K562 (cell line): ENCODE measurements around the gene LRP4. TPM values are rescaled to one million over a fixed set of nuclear protein-coding genes. Genes with fewer than 3 reads are reported as not detected.
A peak's percentile ranks its signal among the peaks of the same experiment; 100 is the strongest.

Source experiments
- ATF3 ChIP-seq, 2 experiments: fragments of 450-650 bp in 1 of 2; sonication (generic) in 1 of 2; formaldehyde crosslinking in 1 of 2; IDR thresholded peaks in 1 of 2; conservative IDR thresholded peaks in 1 of 2; 2 replicates each; pipeline versions ENCODE4 v1.6.1 to v1.8.1; 2016 to 2023; ENCODE audit warnings: mild to moderate bottlenecking in 2 of 2, moderate library complexity in 2 of 2, inconsistent platforms in 1 of 2, missing genetic modification reagents in 1 of 2
- CHD4 ChIP-seq: fragments of 200-600 bp; sonication (generic); IDR thresholded peaks from 3 replicates; pipeline ENCODE4 v1.6.1; 2012; ENCODE audit warnings: low read depth, mild to moderate bottlenecking, mixed read lengths, low read length, inconsistent platforms; ENCODE audit not compliant: insufficient read depth, insufficient replicate concordance, poor library complexity, severe bottlenecking
- DACH1 ChIP-seq: fragments of 450-650 bp; IDR thresholded peaks from 2 replicates; pipeline ENCODE4 v1.6.1; 2018; ENCODE audit not compliant: partially characterized antibody
- GATA2 ChIP-seq: sonication (generic); formaldehyde crosslinking; IDR thresholded peaks from 2 replicates; pipeline ENCODE4 v1.4.0; 2020; ENCODE audit warnings: mild to moderate bottlenecking, missing genetic modification reagents
- HLTF ChIP-seq: fragments of 450-650 bp; IDR thresholded peaks from 2 replicates; pipeline ENCODE4 v1.6.1; 2016
- MBD1 ChIP-seq: fragments of 250-450 bp; sonication (Bioruptor Pico); IDR thresholded peaks from 2 replicates; pipeline ENCODE4 v1.8.0; 2022; ENCODE audit warnings: inconsistent platforms
- NCOA6 ChIP-seq: fragments of 450-650 bp; IDR thresholded peaks from 2 replicates; pipeline ENCODE4 v1.6.1; 2017; ENCODE audit warnings: mild to moderate bottlenecking
- NFE2 ChIP-seq: IDR thresholded peaks from 2 replicates; pipeline ENCODE4 v1.6.1; 2014; ENCODE audit warnings: antibody characterized with exemption, low read depth
- PATZ1 ChIP-seq: fragments of 250-450 bp; sonication (Bioruptor Pico); IDR thresholded peaks from 2 replicates; pipeline ENCODE4 v1.5.0; 2020; ENCODE audit warnings: mild to moderate bottlenecking, borderline replicate concordance
- PKNOX1 ChIP-seq: fragments of 450-650 bp; IDR thresholded peaks from 2 replicates; pipeline ENCODE4 v1.6.1; 2016
- POLR3A ChIP-seq: IDR thresholded peaks from 2 replicates; pipeline ENCODE4 v1.6.1; 2011; ENCODE audit warnings: borderline replicate concordance, mild to moderate bottlenecking, moderate library complexity; ENCODE audit not compliant: insufficient read length, insufficient read depth; ENCODE audit errors: extremely low read depth
- RAD21 ChIP-seq, 2 experiments: fragments of 250-450 bp in 1 of 2; fragments of 450-650 bp in 1 of 2; sonication (Bioruptor Pico) in 1 of 2; formaldehyde crosslinking in 1 of 2; IDR thresholded peaks in 1 of 2; conservative IDR thresholded peaks in 1 of 2; 2 replicates each; pipeline versions ENCODE4 v1.4.0 to v1.8.0; 2020 to 2022; ENCODE audit warnings: mild to moderate bottlenecking in 2 of 2, moderate library complexity in 1 of 2
- RFX1 ChIP-seq: fragments of 450-650 bp; IDR thresholded peaks from 2 replicates; pipeline ENCODE4 v1.6.1; 2016; ENCODE audit warnings: mild to moderate bottlenecking, moderate library complexity
- RFX5 ChIP-seq: IDR thresholded peaks from 2 replicates; pipeline ENCODE4 v1.6.1; 2011; ENCODE audit warnings: low read depth, mild to moderate bottlenecking, improper control_type of control experiment, low read length
- SOX6 ChIP-seq: fragments of 450-650 bp; IDR thresholded peaks from 2 replicates; pipeline ENCODE4 v1.6.1; 2014; ENCODE audit warnings: mild to moderate bottlenecking
- TAF7 ChIP-seq: fragments of 450-650 bp; IDR thresholded peaks from 2 replicates; pipeline ENCODE4 v1.6.1; 2016; ENCODE audit warnings: missing genetic modification characterization, missing compliant biosample characterization
- TBL1XR1 ChIP-seq, 2 experiments: IDR thresholded peaks; 2 replicates each; pipeline ENCODE4 v1.6.1; 2012; ENCODE audit warnings: improper control_type of control experiment in 2 of 2, low read length in 2 of 2, mild to moderate bottlenecking in 1 of 2
- ZFX ChIP-seq: sonication (generic); formaldehyde crosslinking; IDR thresholded peaks from 2 replicates; pipeline ENCODE4 v1.8.0; 2022; ENCODE audit warnings: mild to moderate bottlenecking, missing genetic modification reagents, moderate library complexity
- ZKSCAN8 ChIP-seq: fragments of 200-800 bp; sonication (Bioruptor generic); IDR thresholded peaks from 2 replicates; pipeline ENCODE4 v1.6.1; 2016; ENCODE audit warnings: missing genetic modification characterization, missing compliant biosample characterization
- ZNF23 ChIP-seq: fragments of 250-450 bp; sonication (Bioruptor Pico); IDR thresholded peaks from 2 replicates; pipeline ENCODE4 v1.4.0; 2020; ENCODE audit warnings: mild to moderate bottlenecking
- ZNF3 ChIP-seq: fragments of 250-450 bp; sonication (Bioruptor Pico); IDR thresholded peaks from 2 replicates; pipeline ENCODE4 v1.5.0; 2021; ENCODE audit warnings: mild to moderate bottlenecking, moderate library complexity
- ZNF384 ChIP-seq: IDR thresholded peaks from 2 replicates; pipeline ENCODE4 v1.6.1; 2012; ENCODE audit warnings: low read depth, low read length, improper control_type of control experiment
- polyA plus RNA-seq, 8 experiments: library from polyadenylated mRNA; depleted of rRNA in 4 of 8; stranded (reverse) in 5 of 8; unstranded in 3 of 8; fragments of >200 nt; fragmentation: Nextera tagmentation in 2 of 8; fragmentation: Illumina TruSeq in 1 of 8; extraction: Ambion mirVana in 2 of 8; extraction: Trizol in 1 of 8; gene quantifications; 2 replicates each; pipeline versions ENCODE4 v1.2.1 to v1.2.3, GENCODE V29; 2011 to 2014; ENCODE audit warnings: inconsistent platforms in 1 of 8, missing spikeins in 1 of 8
- total RNA-seq, 7 experiments: library from RNA; depleted of rRNA in 6 of 7; stranded (reverse); fragments of >200 nt in 6 of 7; fragmentation: Illumina TruSeq in 2 of 7; extraction: Trizol in 2 of 7; gene quantifications; 2 replicates each; pipeline versions ENCODE4 v1.2.1 to v1.2.3, GENCODE V29; 2011 to 2021; ENCODE audit warnings: low replicate concordance in 1 of 7

Gene LRP4
- total and polyA plus RNA-seq, 9 of the 15 experiments (the other 6 are each of a cell fraction or from before 2014, with no cell fraction given), result 0.04 to 0.54 (median 0.10) TPM

DNA sequence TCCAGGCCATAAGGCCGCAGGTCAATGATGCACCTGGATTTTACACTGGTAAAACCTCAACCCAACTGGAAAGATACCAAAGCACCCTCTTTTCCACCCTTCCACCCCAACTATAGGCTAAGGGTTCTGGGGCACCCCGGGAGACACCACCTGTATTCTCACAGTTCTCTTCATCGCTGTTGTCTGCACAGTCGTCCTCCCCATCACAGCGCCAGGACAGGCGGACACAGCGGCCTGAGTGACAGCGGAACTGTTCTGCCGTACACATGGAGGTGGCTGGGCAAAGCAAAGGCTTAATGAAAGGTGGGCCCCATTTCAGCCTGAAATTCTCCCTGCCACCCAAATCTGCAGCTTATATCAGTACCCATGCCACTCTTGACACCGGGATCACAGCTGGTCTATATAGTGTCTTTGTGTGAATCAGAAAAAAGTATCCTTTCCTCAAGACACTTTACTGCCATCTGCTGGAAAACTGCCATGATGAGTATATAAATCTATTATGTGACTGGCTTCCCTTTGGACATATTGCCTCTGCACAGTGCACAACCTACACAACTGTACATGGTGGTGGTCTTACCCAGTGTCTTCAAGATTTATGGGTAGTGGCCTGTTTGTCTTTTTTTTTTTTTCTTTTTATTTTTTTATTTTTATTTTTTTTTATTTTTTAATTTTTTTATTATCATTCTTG is 21.5 kb downstream of the LRP4 start (continued):
- no peak for TF ChIP-seq SOX6
- peak; percentile 47 for TF ChIP-seq PKNOX1
- no peak for TF ChIP-seq POLR3A
- TF ChIP-seq TAF7 (tag), result no peak
- TF ChIP-seq ZNF23, result no peak
- TF ChIP-seq MBD1 (CRISPR knock-in tag), result no peak
- no peak for TF ChIP-seq ZFX (CRISPR knock-in tag)
- peak in 1 of 2 experiments; percentile 52; a peak in 3 of 4 replicates for TF ChIP-seq RAD21 (CRISPR knock-in tag; conservative IDR thresholded peaks at IDR 0.05 in 1 of 2, IDR thresholded peaks at IDR 0.05 in 1 of 2)
- TF ChIP-seq NFE2, result no peak
- TF ChIP-seq HLTF, result peak; percentile 79
- no peak for TF ChIP-seq RFX1
- TF ChIP-seq ZNF3 (CRISPR knock-in tag), result no peak
- TF ChIP-seq TBL1XR1 (IDR thresholded peaks at IDR 0.05; ENCODE audit: low read length in 2 of 2), result no peak
- no peak for TF ChIP-seq PATZ1 (CRISPR knock-in tag)
- TF ChIP-seq GATA2 (CRISPR knock-in tag), result no peak
- TF ChIP-seq ATF3 (IDR thresholded peaks at IDR 0.05), result no peak
- TF ChIP-seq ATF3 (CRISPR knock-in tag; conservative IDR thresholded peaks at IDR 0.05), result no peak
- TF ChIP-seq RFX5, result no peak
- TF ChIP-seq ZKSCAN8 (CRISPR knock-in tag), result no peak
- TF ChIP-seq NCOA6, result no peak
- TF ChIP-seq ZNF384, result peak; percentile 38; the same call in 1 of the 2 replicates
- TF ChIP-seq DACH1, result peak; percentile 12
- no peak for TF ChIP-seq CHD4
